Stimulated activated CD8-positive, alpha-beta memory T cell treated with anti-CD3 and anti-CD28 coated beads, Interleukin-2, amount 100 ng/mL, for 1 hour (primary cell): ENCODE data around the gene USP3.

ENCODE experiments used
- DNase-seq, 2 donors: peaks; one replicate each; pipeline ENCODE4 v3.0.0-alpha.2; 2020; ENCODE audit warnings: low read depth in 2 of 2

The USP3 gene

GRCh38 chr15:63497642-63498467 is 6.5 kb upstream of the USP3 start:
- peak in 1 of 2 donors; percentile 45 for DNase-seq

GRCh38 chr15:63499175-63499549 is 5.2 kb upstream of the USP3 start:
- DNase-seq, result no peak

GRCh38 chr15:63499611-63500010 is 4.8 kb upstream of the USP3 start:
- no peak for DNase-seq

GRCh38 chr15:63500265-63501250 is 3.8 kb upstream of the USP3 start:
- no peak for DNase-seq

- no peak for DNase-seq
Measured at GRCh38 chr15:63501256-63502089, 2.9 kb upstream of the USP3 start.

GRCh38 chr15:63502137-63502766 is 2.1 kb upstream of the USP3 start:
- DNase-seq, result no peak

- DNase-seq, result peak in 1 of 2 donors; percentile 51
Measured at GRCh38 chr15:63502843-63503738, 1.3 kb upstream of the USP3 start.

- peak; percentile 67 to 80 for DNase-seq
Measured at GRCh38 chr15:63503739-63504246, 600 bp upstream of the USP3 start.

GRCh38 chr15:63504979-63505841 is 817 bp downstream of the USP3 start:
- no peak for DNase-seq

GRCh38 chr15:63505842-63506222 is 1.4 kb downstream of the USP3 start:
- no peak for DNase-seq

- DNase-seq, result no peak
Measured at GRCh38 chr15:63506537-63507035, 2.2 kb downstream of the USP3 start.

GRCh38 chr15:63507878-63508818 is 3.8 kb downstream of the USP3 start:
- no peak for DNase-seq

- no peak for DNase-seq
Measured at GRCh38 chr15:63509056-63509954, 4.9 kb downstream of the USP3 start.

GRCh38 chr15:63509955-63510940 is 5.9 kb downstream of the USP3 start:
- DNase-seq, result no peak

- DNase-seq, result no peak
Measured at GRCh38 chr15:63512148-63512547, 7.8 kb downstream of the USP3 start.
